ACC112 (cell line): ENCODE measurements around the gene ADI1.
A peak's percentile ranks its signal among the peaks of the same experiment; 100 is the strongest.

Experiments
- H2AFZ ChIP-seq: fragments of 200-600 bp; sonication (generic); one replicate; pipeline ENCODE4 v1.6.0; 2017; ENCODE audit warnings: antibody characterized with exemption, low read length; ENCODE audit not compliant: unreplicated experiment
- H3K27ac ChIP-seq: fragments of 200-600 bp; sonication (generic); 2 replicates; pipeline ENCODE4 v1.5.1; 2014; ENCODE audit warnings: low read depth, mild to moderate bottlenecking, antibody characterized with exemption, low read length, moderate library complexity
- H3K27me3 ChIP-seq: fragments of 200-600 bp; sonication (generic); 2 replicates; pipeline ENCODE4 v1.6.1; 2014; ENCODE audit warnings: mild to moderate bottlenecking, antibody characterized with exemption, low read length, moderate library complexity, mixed read lengths; ENCODE audit not compliant: insufficient read depth
- H3K36me3 ChIP-seq: fragments of 200-600 bp; sonication (generic); 2 replicates; pipeline ENCODE4 v1.6.1; 2016; ENCODE audit warnings: mild to moderate bottlenecking, antibody characterized with exemption, low read length, moderate library complexity, mixed read lengths; ENCODE audit not compliant: insufficient read depth
- H3K4me1 ChIP-seq: fragments of 200-600 bp; sonication (generic); one replicate; pipeline ENCODE4 v1.6.1; 2016; ENCODE audit warnings: low read length, mixed read lengths; ENCODE audit not compliant: insufficient read depth, unreplicated experiment, control insufficient read depth
- H3K4me3 ChIP-seq: fragments of 200-600 bp; sonication (generic); 2 replicates; pipeline ENCODE4 v1.5.1; 2014; ENCODE audit warnings: mild to moderate bottlenecking, low read depth, low read length
- H3K79me2 ChIP-seq: fragments of 200-600 bp; sonication (generic); one replicate; pipeline ENCODE4 v1.6.0; 2016; ENCODE audit warnings: low read length; ENCODE audit not compliant: control insufficient read depth, unreplicated experiment, insufficient read depth

ADI1 gene

DNA sequence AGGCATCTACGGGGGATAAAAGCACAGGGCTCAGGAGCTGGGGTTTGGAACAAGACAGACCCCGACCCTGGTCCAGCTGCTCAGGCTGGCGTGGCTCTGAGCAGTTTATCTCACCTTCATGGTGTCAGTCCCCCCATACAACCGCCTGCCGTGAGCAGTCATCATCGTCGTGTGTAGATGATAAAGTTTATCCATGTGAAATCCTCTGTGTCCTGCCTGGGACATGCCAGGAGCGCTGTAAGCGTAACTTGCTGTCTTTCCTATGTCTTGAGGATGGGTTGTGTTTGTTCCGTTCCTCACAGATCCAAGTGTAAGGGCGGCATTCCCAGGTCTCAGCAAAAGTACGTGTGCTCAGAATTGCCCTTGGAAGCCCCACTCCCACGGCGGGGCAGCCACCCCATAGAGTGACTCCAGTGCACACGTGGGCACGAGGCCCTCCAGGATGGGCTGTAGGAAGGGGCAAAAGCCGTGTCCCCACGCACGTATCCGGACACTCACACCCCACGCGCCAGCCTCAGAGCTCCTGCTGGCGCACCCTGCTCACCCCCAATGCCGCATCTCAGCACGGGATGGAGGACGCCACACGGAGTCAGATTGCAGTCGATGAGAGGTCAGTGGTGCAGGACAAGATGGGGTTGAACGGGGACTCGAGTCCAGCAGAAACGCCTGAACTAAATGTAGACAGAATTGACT, 50.9 kb downstream of the ADI1 start:
- peaks cover 18% of the 10 kb centered on the region; the same call in 1 of the 2 replicates for H3K36me3 ChIP-seq
- H3K4me1 ChIP-seq, result peaks cover 53% of the 10 kb centered on the region
- H3K27ac ChIP-seq, result peak overlapping the region; percentile 98
- no peaks in the 10 kb centered on the region for H3K79me2 ChIP-seq
- H3K4me3 ChIP-seq, result no peak overlapping the region
- no peaks in the 10 kb centered on the region for H3K27me3 ChIP-seq
- H2AFZ ChIP-seq, result no peak overlapping the region

DNA sequence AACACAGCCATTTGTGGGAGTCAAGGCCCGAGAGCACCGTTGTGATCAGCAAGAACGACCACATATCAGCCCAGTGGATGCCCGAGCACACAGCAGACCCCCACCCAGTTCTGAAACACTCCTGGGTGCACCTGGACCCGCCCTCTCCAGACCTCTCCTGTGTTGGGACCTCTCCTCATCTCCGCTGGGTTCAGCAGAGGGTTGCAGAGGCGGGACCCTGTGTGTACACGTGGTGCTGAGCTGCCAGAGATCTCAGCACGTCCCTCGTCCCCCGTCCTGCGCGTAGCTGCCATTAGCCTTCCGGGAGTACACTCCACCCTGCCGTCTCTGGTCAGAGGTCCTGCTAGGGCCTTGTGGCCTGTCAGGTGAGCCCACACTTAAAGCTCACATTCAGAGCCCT, 51.7 kb downstream of the ADI1 start:
- Histone ChIP-seq H3K4me1 (peaks cover 53% of the 10 kb centered on the region), H3K27ac (peak overlapping the region; percentile 96; the same call in 1 of the 2 replicates), H3K4me3 (no peak overlapping the region), H3K79me2 (no peaks in the 10 kb centered on the region), H3K36me3 (peaks cover 18% of the 10 kb centered on the region; the same call in 1 of the 2 replicates), H2AFZ (no peak overlapping the region), H3K27me3 (no peaks in the 10 kb centered on the region)

DNA sequence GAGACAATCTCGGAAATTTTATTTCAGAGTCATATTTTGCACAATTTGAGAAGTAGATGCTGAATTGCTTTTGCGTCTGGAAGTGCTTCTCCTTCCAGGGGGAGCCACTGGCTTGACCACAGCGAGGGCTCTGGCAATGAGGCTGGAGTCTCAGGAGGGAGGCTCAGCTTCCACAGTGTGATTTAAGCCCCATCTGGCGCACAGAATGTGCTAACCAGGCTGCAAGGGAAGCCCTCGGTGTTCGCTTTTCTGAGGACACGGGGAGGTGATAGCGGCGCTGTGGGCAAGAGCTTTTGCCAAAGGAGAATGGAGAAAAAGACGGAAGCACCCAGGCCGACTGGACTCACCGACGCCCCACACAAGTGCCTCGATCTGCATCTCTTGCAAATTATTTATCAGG, 52.4 kb downstream of the ADI1 start:
- Histone ChIP-seq H3K36me3 (peaks cover 18% of the 10 kb centered on the region; the same call in 1 of the 2 replicates), H3K79me2 (no peaks in the 10 kb centered on the region), H3K4me1 (peaks cover 55% of the 10 kb centered on the region), H2AFZ (no peak overlapping the region), H3K27ac (peak overlapping the region; percentile 96), H3K27me3 (no peaks in the 10 kb centered on the region), H3K4me3 (no peak overlapping the region)

DNA sequence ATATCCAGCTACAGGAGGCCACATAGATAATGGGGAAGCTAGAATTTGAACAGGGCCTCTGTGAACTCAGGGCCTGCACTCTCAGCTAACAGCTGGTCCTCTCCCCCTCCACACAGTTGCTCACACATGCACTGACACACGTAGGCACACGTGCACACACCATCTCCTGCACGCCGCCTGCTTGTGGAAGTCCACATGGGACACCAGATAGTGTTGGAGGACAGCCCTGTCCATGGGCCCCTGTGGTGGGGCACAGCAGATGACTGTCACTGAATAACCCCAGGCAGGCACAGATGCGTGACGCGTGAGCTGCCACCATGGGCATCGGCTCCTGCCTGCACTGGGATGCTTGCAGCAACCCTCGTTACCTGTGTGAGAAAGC, 52.9 kb downstream of the ADI1 start:
- H3K27me3 ChIP-seq, result no peaks in the 10 kb centered on the region
- H3K36me3 ChIP-seq, result peaks cover 18% of the 10 kb centered on the region; the same call in 1 of the 2 replicates
- H3K4me3 ChIP-seq, result no peak overlapping the region
- no peaks in the 10 kb centered on the region for H3K79me2 ChIP-seq
- peak overlapping the region; percentile 96 for H3K27ac ChIP-seq
- no peak overlapping the region for H2AFZ ChIP-seq
- peaks cover 55% of the 10 kb centered on the region for H3K4me1 ChIP-seq

DNA sequence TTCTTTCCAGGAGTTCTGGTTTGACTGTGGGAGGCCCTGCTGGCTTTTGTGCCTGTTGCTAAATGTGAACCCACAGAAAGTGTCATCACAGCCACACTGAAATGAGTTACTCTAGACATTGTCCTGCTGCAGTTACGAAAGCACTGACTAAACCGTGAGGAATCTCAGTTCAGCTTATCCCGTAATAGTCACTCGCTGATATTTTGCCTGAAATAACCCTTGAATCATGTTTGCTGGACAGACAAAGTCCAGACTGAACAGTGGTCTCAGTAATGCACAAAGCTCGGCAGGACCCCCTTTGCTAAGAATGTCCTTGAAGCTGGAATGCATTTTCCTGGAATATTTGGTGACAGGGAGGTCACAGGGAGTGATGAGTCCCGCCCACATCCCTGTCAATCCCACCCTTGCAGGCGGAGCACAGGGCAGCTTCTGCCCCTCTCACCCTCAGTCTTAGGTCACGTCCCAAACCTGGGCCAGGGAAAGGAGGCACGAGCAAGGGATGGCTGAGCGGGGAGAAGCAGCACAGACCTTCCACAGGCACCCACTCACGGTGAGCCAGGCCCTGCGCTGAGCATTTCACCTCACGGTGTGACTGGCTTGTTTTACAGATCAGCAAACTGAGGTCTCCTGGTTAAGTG, 53.4 kb downstream of the ADI1 start:
- H3K4me3 ChIP-seq, result 0 out of 2 replicates have a peak overlapping the region, but pooled peaks have one; percentile 18
- H3K27ac ChIP-seq, result peak overlapping the region; percentile 96
- H3K27me3 ChIP-seq, result no peaks in the 10 kb centered on the region

DNA sequence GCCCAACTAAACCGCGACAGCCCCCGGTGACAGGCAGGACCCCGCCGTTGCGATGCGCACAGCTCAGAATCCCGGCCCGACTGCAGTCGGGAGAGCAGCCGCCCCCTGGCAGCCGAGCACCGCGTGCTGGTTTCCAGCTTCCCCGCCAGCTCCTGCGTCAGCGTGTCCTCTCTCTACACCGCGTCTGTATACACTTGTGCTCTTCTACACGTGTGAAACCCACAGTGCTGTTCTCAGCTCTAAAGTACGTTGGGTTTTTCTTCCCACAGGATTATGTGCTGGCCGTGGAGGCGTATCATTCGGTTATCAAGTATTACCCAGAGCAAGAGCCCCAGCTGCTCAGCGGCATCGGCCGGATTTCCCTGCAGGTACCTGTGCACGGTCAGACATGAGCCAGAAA, 54.0 kb downstream of the ADI1 start:
- Histone ChIP-seq H3K4me1 (peaks cover 44% of the 10 kb centered on the region), H3K4me3 (no peak overlapping the region), H3K79me2 (no peaks in the 10 kb centered on the region), H3K36me3 (peaks cover 18% of the 10 kb centered on the region; the same call in 1 of the 2 replicates), H3K27me3 (no peaks in the 10 kb centered on the region), H2AFZ (no peak overlapping the region), H3K27ac (peak overlapping the region; percentile 96)

More for the DNA sequence above, 53.4 kb downstream of the ADI1 start:
- Histone ChIP-seq H3K4me1 (peaks cover 50% of the 10 kb centered on the region), H3K36me3 (peaks cover 18% of the 10 kb centered on the region; the same call in 1 of the 2 replicates), H2AFZ (no peak overlapping the region), H3K79me2 (no peaks in the 10 kb centered on the region)

DNA sequence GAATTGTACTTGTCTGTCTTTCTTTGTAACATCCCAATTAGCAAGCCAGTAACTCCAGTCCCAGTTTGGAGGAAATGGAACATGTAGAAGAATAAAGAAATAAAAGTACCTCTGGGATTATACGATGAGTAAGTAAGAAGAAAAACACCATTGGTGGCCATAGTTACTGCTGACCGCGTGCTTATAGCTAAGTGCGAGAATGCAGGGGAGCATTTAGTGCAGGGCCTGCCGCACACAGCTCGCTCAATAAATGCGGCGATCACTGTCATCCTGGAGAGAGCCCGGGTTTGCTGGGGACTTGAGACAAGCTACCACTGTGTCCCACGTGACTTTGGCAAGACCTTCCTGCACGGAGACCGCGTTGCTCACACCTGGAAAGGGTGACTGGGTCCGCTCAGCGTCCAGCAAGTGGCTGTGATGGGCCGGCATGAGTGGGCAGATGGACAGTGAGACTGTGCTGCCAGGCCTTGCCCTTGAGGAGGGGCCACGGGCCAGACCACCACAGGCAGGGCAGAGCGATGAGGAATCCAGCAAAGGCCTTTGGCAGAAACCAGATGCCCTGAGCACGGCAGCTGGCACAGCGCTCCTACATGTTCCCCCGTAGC, 54.8 kb downstream of the ADI1 start:
- H3K27ac ChIP-seq, result peak overlapping the region; percentile 96
- H3K27me3 ChIP-seq, result no peaks in the 10 kb centered on the region
- no peaks in the 10 kb centered on the region for H3K79me2 ChIP-seq
- peaks cover 18% of the 10 kb centered on the region; the same call in 1 of the 2 replicates for H3K36me3 ChIP-seq
- no peak overlapping the region for H2AFZ ChIP-seq
- peaks cover 35% of the 10 kb centered on the region for H3K4me1 ChIP-seq
- H3K4me3 ChIP-seq, result no peak overlapping the region

DNA sequence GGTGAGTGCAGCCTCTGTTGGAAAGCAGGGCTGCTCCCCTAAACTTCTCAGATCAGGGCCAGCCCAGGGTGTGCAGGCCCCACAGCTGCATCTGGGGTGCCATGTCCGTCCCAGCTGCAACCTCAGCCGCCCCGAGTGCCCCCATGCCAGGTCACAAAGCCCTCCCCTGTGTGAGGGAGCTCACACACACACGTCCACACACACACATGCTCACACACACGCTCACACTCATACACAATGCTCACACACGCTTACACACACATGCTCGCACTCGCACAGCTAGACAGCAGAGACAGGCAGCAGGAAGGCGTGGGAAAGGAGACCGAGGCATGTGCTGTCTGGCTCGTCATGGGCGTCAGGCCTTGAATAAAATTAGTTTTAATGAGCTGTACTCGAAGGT, 55.4 kb downstream of the ADI1 start:
- Histone ChIP-seq H3K4me3 (no peak overlapping the region), H3K27ac (peak overlapping the region; percentile 96; the same call in 1 of the 2 replicates), H3K36me3 (peaks cover 16% of the 10 kb centered on the region; the same call in 1 of the 2 replicates), H3K79me2 (no peaks in the 10 kb centered on the region), H3K4me1 (peaks cover 30% of the 10 kb centered on the region), H3K27me3 (no peaks in the 10 kb centered on the region), H2AFZ (no peak overlapping the region)

DNA sequence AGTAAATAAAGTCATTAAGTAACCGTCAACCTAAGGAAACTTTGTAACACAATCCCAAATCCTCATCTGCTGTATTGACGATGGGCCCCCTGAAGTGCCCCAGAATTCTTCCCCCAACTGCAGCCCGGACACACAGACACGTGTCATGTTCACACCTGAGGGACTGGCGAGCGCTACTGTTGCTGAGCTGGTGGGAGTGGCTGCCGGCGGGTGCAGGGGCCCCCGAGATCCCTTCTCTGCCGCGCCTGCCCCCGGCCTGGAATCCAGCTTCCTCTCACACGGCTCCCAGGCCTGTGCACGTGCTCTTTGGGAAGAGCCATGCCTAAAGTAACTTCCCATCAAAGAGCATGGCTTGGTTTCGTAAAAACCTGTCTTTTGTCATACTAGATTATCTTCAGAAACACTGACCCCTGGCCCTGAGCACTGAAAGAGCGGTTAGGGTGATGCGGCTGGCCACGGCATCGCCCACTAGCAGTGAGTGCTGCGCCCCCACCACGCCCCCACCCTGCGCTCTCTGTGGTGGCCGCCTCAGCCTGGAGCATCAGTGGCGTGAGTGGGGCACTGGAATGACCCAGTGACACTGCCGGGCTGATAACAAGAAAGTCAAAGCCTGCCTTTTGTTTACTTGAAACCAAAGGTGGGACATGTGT, 56.0 kb downstream of the ADI1 start:
- Histone ChIP-seq H3K27me3 (no peaks in the 10 kb centered on the region), H2AFZ (no peak overlapping the region), H3K27ac (no peak overlapping the region), H3K4me1 (peaks cover 29% of the 10 kb centered on the region), H3K36me3 (peaks cover 9% of the 10 kb centered on the region; the same call in 1 of the 2 replicates), H3K4me3 (no peak overlapping the region), H3K79me2 (no peaks in the 10 kb centered on the region)

DNA sequence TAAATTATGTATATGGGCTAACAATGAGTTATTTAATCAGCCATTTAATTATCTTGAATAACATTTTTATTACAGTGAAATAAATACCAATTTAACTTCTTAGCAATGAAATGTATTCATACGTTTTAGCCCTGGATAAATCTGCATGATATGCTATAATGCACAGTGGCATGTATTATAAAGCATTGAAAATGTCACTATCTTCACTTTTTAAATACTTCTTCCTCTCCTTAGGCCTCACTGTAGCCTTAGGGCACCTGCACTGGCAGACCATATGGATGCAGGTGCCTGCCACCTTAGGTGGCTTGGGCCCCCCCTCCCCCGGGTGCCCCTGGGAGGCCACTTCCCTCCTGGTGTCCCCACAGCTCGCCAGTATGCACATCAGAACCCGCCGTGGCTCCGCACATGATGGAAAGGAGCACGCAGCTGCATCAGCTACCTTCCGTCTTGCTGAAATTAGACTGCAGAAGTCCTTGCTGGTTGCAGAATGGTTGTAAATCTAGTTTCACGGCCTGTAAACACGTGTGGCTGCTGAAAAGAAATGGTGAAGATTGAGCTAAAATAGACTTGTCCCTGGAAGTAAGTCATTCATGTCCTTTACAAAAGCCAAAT, 56.7 kb downstream of the ADI1 start:
- Histone ChIP-seq H3K27ac (no peak overlapping the region), H3K36me3 (0 out of 2 replicates have a peak, but pooled peaks cover 2% of the 10 kb centered on the region), H2AFZ (no peak overlapping the region), H3K4me3 (no peak overlapping the region), H3K79me2 (no peaks in the 10 kb centered on the region), H3K4me1 (peaks cover 29% of the 10 kb centered on the region), H3K27me3 (no peaks in the 10 kb centered on the region)
